Activated CD8-positive, alpha-beta memory T cell treated with anti-CD3 and anti-CD28 coated beads, Interleukin-2, amount 50 U/mL, for 24 hours (primary cell): Measurements from ENCODE around the gene LAMA2.
A peak's percentile ranks its signal among the peaks of the same experiment; 100 is the strongest.

ENCODE experiments used
- DNase-seq: peaks from one replicate; pipeline ENCODE4 v3.0.0-alpha.2; 2020; ENCODE audit errors: extremely low read depth

LAMA2 gene

DNA sequence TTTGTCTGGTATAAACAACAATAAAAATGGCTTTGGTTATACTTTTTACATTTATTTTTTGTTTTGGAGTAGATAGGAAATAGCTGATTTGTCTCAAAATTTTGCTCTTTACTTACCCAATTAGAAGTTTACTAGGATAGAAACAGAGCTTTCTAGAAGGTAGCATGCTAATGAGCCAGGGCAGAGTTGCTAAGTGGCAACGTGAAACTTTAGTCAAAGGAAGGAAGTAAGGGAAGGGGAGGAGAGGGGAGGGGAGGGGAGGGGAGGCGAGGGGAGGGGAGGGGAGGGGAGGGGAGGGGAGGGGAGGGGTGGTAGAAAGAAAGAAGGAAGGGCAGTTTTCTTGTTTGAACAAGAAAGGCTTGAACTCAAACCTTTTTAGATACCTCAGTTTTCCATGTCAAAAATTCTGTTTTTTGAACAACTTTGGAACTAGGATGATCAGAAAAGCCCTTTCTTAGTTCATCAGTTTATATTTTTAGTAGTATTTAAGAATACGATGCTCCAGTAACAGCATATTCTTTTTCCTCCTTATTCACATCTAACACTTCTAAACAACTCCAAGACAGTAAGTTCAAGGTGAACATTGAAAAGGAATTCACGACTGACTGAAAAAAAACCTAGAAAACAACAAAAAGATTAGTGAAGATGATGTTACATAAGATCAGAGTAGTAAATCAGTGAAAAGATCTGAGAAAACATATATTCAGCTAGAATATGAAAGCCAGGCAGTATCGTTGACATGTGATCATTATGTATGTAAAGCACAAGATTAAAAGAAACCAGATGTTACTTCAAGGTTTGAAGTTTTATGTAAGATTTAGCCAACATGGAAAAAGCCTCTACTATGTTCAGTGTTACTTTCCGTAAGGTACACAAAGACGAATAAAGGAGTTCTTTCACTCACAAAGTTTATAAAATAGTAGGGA lies 563.6 kb downstream of the LAMA2 start:
- DNase-seq: no peak

DNA sequence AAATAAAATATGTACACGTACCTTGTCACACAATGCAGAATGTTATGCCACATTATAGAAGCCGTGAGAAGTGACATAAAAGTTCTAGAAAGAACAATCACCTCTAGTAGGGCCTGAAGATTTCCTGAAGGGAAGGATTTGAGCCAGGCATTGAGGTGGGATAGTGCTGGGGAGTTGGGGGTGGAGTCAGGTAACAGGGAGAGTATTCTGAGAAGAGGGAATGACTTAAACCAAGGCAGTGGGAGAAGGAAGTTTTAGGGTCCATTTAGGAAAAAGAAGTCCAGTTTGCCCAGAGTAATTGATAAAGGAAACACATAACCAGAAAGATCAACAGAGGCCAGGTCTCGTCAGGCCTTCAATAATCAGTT lies 564.2 kb downstream of the LAMA2 start:
- no peak for DNase-seq

DNA sequence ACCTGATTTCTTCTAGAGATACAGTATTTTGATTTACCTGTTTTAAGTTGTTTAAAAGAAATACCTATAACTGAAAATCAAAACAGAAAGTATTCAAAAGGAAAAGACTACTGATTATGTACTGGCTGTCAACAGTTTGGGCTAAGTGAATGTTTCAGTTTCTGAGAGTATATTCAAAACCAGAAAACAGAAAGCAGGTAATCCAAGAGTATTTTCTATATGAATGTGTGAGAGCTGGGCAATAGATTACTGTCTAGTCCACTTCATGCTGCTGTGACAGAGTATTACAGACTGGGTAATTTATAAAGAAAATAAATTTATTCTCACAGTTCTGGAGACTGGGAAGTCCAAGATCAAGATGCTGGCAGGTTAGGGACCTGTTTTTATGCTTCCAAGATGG lies 566.0 kb downstream of the LAMA2 start:
- DNase-seq: no peak

DNA sequence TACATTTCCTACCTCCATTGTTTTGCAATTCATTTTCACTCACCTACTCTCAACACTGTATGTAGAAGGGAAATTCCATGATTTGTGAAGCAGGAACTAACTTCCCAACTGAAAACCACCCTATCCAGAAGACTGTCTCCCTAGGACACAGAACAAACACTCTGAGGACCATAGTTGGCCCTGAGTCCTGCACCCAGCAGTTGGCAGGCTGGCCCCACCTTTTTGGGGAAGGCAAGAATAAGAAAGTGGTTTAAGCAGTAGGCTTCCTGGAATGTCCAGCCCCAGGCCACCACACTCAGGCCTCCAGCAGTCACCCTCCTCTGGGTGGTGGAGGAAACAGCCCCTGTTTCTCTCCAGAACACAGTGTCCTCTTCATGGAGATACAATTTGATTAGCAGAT lies 568.2 kb downstream of the LAMA2 start:
- no peak for DNase-seq

DNA sequence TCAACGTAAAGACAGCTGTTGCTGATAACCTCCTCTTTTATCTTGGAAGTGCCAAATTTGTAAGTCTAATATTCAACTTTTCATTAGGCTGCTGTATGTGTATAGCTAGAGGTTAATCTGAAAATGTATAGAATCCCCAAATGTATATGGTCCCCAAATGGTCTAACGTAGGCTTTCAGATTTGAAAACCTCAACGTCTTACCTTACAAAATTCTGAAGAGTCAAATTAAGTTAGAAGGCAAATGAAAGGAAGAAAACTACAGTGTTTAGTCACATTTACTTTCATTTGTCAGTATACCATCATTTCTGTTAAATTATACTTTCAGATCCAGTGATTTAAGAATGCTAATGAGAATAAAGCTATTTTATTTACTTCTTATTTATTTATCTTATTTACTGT lies 570.1 kb downstream of the LAMA2 start:
- no peak for DNase-seq

DNA sequence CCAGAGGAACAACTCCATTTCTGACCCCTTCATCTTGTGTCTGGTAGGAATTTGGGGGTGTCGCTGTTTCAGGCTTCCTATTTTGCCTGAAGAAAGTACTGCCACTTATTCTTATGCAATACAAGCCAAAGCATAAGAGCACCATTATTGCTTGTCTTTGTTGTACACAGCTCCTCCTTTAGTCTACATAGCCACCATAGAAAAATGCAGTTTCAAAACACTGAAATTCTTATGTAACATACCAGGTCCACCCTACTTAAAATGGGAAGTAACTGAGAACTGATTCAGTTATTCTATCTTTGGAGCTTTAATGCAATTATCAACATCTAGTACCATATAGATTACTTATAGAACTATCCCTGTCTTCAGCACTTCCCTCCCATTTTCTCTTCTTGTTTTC lies 571.5 kb downstream of the LAMA2 start:
- no peak for DNase-seq

DNA sequence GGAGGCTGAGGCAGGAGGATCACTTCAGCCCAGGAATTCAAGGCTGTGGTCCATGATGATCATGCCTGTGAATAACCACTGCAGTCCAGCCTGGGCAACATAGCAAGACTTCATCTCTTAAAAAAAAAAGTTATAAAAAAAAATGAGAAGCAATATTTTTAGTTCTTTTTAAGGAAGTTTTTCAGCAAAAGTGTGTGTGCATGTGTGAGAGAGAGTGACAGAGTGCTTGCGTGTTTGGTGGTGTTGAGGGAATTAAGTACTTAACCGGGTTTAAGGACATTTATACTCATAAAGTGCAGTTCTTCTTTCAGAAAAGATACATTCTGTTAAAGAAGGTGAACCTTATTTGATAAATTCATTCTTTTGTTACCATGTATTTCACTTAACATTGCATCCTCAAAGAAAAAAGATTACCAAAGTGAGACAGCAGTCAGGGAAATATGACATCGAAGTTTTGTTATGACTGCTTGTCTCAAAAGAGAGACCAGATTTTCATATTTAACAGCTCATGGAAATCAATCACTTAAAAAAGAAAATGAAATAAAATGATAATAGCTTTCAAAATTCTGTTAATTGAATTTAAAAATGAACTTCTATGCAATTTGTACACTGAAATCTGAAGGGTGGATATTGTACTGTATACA lies 572.3 kb downstream of the LAMA2 start:
- DNase-seq: no peak

DNA sequence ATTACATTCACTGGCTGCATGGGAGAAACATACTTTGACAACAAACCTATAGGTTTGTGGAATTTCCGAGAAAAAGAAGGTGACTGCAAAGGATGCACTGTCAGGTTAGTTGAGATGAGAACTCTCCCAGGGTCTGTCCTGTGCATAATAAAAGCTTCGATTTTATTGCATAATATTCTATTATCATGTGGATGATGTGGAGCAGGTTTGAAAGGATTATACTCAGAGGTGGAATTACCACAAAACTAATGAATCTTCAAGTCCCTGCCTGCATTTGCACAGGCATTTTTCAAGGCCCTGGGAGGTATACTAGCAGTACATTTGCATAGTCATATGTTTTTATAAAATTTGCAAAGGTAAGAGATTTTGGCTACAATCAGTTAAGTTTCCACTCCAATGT lies 577.3 kb downstream of the LAMA2 start:
- DNase-seq: no peak

DNA sequence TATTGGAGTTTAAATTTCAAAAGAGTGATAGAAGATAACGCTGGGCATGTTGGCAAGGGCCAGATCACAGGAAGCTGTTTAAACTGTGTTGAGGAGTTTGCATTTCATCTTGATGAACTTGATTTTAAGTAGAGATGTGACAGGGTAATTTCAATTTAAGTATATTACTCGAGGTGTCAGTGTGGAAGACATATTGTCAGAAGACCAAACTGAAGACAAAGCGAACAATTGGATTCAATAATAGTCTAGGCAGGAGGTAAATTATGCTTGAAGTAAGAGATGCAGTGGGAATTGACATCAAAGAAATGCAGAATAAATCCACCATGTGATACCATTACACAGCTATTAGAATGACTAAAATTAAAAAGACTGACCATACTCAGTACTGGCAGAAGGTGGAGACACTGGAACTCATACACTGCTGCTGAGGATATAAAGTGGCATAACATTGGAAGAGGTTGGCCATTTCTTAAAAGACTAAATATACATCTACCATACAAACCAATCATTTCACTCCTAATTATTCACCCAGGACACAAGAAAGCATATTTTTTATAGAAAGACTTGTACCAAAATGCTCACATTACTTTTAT lies 586.2 kb downstream of the LAMA2 start:
- DNase-seq: no peak

DNA sequence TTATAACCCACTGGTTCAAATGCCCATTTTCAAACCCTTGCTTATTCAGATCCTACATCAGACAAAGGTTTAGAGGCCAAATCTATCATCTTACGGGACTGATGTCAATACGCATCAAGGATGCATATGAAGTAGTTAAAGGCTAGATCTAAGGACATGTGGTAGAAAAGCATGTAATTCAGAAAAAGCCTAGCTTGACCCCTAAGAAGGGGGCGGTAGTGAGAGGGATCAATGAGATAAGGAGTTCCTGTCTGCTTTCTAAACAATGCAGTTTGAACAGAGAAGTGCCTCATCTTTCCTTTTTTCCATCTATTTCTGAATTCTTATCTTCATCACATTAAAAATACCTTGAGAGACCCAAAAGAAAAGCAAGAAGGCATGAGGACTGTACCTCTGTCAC lies 589.3 kb downstream of the LAMA2 start:
- no peak for DNase-seq

DNA sequence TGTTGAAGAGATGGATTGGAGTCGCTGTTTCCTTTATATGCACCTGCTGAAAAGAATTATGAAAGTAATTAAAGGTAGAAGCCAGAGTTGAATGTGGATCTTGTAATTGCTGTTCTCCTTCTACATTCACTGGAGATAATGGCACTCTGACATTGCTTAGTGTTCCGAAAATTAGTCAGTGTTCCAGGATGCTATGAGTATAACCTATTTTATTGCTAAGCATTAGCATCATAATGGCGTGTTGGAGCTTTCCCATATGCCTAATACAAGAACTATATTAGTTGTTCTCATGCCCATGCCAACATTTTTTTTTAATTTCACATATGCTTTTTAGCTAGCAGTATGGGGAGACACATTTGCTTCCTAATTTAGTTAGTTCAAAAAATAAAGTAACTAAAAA lies 590.6 kb downstream of the LAMA2 start:
- DNase-seq: no peak

DNA sequence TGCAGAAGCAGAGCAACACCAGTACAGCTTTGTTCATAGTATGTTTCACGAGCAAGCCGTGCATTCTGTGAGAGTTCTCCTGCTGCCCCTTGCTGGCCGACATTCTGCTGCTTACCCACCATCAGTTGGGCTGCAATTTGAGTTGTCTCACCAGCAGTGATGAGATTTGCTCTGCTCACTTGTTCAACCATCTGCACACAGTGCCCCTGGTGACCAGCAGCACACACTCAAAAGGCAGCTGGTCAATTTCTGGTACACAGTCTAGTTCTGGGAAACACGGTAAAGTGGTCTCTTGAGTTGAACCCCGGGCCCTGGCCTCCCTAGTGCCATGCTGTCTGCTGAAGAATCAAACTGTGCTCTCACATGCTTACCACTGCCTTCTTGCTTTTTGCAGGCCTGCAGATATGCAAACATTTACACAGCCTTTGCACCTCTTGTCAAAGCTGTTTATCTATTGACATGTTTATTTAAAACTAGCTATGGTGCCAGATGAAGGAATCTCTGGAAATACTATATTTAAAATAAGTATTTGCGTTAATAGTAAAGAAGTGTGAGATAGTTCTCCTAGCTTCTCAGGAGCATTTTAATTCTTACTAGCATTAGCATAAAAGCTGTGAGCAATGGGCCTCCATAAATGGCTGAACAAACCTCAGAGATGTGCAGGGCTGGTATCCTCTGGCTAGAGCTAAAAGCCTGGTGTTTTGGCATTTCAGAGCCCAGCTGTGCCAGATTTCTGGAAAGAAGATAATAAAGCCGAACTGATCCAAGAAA lies 592.7 kb downstream of the LAMA2 start:
- no peak for DNase-seq

DNA sequence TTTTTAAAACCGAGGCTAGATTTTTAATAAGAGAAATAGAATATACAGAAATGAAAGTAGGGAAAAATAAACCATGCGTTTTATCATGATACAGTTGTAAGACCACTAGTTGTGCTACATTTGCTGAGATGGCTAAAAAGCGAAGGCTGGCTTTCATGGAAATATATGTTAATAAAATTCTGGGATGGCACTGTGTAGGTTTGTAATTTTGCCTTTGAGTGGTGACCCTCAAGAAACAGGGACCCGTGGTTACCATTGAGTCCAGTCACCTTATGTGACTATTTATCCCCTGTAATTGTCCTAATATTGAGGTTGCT lies 593.3 kb downstream of the LAMA2 start:
- DNase-seq: no peak

DNA sequence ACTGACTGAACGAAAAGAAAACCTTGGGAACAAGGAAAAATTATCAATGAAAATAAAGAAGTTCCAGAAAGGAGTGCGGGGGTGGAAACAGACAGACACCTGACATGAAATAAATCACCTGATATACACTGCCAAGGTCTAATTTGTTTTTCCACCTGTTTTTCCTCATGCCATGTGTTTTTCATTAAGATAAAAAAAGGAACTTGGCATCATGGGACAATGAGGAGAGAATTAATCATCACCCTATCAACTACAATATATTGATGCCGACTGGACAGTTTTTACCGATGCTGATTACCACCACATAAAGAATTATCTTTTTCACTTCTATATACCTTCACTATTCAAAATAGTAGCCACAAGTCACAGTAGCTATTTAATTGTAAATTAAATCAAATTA lies 593.9 kb downstream of the LAMA2 start:
- DNase-seq: no peak

DNA sequence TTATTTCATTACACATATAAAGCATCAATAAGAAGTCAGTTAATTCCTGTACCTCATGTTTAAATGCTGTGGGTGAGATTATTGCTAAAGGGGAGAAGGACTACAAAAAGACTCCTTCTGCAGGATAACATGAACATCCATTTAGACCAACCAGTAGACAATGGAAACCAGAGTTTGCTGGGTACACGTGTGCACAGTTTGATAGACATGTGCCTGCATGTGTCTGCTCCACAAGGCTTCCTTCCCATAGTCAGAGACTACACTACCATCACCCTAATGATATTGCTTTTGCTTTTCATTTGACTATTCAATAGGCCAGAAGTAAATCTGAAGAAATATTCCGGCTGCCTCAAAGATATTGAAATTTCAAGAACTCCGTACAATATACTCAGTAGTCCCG lies 595.4 kb downstream of the LAMA2 start:
- no peak for DNase-seq

DNA sequence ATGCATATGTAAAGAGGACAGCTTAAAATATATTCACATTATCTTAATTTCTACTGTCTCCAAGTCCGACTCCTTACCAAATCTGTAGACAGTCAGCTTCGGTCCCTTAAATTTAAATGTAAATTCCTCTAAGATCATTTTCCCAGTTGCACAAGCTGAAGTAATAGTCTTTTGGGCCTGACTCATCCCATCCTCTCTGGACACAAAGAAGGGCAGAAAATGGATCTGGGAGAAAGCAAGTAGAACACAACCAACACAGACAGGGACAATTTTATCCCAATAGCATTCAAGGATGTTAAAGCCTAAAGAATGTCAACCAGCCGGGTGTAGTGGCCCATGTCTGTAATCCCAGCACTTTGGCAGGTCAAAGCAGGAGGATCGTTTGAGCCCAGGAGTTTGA lies 598.8 kb downstream of the LAMA2 start:
- no peak for DNase-seq

DNA sequence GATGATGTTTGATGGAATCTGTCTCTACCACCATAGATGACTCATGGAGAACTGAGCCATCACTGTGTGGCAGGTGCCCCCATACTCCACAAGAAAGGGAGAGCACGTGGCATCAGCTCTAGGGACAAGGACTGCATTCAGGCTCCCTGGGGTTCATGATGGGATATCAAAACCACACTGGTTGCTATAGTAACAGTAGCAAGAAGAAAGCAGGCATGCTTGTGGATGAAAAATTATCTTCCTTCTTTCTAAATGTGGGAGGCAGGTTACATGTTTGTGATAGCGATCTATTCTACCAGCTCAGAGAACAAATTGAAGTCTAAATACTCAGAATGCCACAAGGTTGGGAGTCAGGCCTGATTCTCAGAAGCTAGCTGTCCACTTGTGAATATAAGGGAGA lies 602.8 kb downstream of the LAMA2 start:
- DNase-seq: no peak

DNA sequence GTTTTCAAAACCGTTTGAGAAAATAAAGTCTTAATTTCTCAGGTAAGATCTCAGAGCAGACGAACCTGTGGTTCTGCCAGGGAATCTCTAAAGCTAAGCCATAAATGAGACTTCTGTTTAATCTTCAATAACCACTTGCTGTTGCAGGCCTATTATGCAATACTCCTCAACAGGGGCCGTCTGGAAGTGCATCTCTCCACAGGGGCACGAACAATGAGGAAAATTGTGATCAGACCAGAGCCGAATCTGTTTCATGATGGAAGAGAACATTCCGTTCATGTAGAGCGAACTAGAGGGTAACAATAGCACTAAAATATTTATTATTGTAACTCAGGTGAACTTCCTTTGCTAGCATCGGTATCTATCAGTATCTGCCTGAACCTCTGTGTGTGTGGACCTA lies 603.4 kb downstream of the LAMA2 start:
- no peak for DNase-seq

DNA sequence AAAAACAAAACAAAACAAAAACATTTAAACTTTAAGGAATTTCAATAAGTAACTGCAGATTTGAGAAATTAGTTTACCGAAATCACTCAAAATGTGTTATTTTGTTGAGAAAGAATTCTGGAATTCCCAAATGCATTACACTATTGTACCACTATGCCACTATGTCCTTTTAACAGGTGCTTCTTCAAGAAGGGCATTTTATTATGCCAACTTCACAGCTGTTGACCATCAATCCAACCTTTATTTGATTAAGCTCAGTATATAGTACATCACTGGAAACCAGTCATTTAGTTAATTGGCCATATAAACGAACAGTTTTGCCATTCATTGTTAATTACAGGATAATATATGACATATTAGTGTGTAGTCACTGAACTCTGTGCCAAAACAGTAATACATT lies 605.4 kb downstream of the LAMA2 start:
- no peak for DNase-seq

DNA sequence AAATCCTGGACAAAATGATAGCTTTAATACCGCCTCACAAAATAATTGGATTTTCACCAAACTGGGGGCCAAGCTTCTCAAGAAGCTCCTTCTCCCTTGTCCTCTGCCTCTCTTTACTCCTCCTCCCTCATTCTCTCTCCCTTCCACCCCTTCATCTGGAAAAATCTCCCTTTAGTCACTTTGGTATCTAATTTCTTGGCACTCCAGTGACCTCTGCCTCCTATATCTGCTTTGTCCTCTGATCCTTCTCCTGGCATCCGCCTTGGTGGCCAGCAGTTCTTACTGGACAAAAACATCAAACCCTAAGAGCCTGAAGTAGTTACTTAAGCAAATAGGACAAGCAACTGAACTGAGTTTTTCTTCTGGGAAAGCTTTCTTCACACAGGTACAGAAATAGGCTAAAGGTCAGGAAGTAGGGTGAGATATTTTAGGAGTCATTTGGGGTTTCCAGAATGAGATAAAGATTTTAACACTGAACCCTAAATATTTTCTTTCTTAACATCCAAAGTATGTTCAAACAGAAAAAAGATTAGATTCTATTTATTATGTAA lies 606.4 kb downstream of the LAMA2 start:
- DNase-seq: no peak

DNA sequence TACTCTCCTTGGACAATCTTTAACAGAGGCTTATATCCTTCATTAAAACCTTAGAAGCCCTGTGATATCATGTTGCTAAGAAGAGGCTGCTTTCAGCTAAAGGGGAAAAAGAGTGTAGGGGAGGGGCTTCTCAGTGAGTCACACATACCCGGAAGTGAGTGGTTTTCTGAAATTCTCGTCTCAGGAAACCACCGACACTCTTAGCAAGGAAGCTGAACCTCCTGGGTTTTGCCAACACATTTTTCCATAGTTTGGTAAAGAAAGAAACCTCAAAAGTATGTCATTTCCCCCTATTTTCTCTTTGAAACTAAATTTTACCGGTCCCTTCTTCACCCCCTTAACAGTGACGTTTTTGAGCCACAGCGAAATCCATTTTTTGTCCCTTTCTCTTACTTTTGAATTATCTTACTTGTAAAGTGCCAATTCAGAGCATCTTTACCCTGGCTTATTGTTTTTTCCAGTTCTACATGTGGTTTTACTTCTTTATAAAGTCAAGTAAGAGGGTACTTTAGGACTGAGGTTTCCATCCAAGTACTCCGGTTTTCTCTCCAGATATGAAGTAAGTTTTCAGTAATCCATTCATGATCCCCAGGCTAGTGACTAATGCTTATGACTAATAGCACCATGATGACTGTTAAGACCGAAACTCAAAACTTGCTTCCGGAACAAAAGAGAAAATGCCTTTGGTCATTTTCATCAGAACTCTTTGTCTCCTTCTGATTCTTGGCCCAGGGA lies 607.8 kb downstream of the LAMA2 start:
- DNase-seq: peak; percentile 47

DNA sequence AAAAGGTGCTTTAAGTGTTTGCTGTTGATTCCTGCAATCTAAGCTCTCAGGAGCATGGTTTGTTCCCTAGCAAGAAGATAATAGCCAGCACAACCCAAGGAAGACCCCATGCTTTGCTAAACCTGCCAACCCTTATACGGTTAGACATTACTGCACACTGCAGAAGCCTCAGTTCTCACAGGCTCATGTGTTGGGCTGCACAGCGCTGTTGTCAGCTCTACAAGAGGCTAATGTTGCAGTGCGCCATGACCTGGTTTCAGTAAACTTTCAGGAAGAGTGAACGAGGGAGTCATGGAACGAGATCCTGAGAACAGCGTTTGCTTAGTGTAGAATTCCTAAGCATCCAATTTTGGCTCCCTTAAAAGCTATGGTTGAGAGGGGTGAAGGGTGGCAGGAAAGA lies 608.5 kb downstream of the LAMA2 start:
- no peak for DNase-seq
